GM23248 (cell line): ENCODE results near the gene RNF213. TPM values are rescaled to one million over a fixed set of nuclear protein-coding genes. Genes with fewer than 3 reads are reported as not detected.

ENCODE experiments used
- DNase-seq: peaks from one replicate; pipeline ENCODE4 v3.0.0-alpha.2; 2015
- H2AFZ ChIP-seq: fragments of 200-600 bp; sonication (generic); 2 replicates; pipeline ENCODE4 v1.6.1; 2016; ENCODE audit warnings: antibody characterized with exemption
- H3F3A ChIP-seq: fragments of 200-600 bp; sonication (generic); 2 replicates; pipeline ENCODE4 v1.6.1; 2016; ENCODE audit warnings: mild to moderate bottlenecking, antibody characterized with exemption, mixed run types; ENCODE audit not compliant: insufficient read depth
- H3K27ac ChIP-seq: fragments of 200-600 bp; sonication (generic); 2 replicates; pipeline ENCODE4 v1.5.1; 2016; ENCODE audit warnings: mild to moderate bottlenecking
- H3K27me3 ChIP-seq: fragments of 200-600 bp; sonication (generic); replicated peaks from 2 replicates; pipeline ENCODE4 v1.6.1; 2016; ENCODE audit warnings: mild to moderate bottlenecking; ENCODE audit not compliant: insufficient read depth
- H3K36me3 ChIP-seq: fragments of 200-600 bp; sonication (generic); 2 replicates; pipeline ENCODE4 v1.6.1; 2016; ENCODE audit warnings: low read depth, mild to moderate bottlenecking
- H3K4me1 ChIP-seq: fragments of 200-600 bp; sonication (generic); 2 replicates; pipeline ENCODE4 v1.6.1; 2016; ENCODE audit warnings: mild to moderate bottlenecking; ENCODE audit not compliant: insufficient read depth
- H3K4me2 ChIP-seq: fragments of 200-600 bp; sonication (generic); one replicate; pipeline ENCODE4 v1.6.1; 2016; ENCODE audit warnings: mild to moderate bottlenecking; ENCODE audit not compliant: unreplicated experiment
- H3K4me3 ChIP-seq: fragments of 200-600 bp; sonication (generic); 2 replicates; pipeline ENCODE4 v1.5.1; 2016; ENCODE audit warnings: mild to moderate bottlenecking
- H3K79me2 ChIP-seq: fragments of 200-600 bp; sonication (generic); 2 replicates; pipeline ENCODE4 v1.6.1; 2016; ENCODE audit warnings: mild to moderate bottlenecking; ENCODE audit not compliant: insufficient read depth
- H3K9ac ChIP-seq: fragments of 200-600 bp; sonication (generic); 2 replicates; pipeline ENCODE4 v1.6.1; 2016; ENCODE audit warnings: mild to moderate bottlenecking
- H3K9me2 ChIP-seq: fragments of 200-600 bp; sonication (generic); 2 replicates; pipeline ENCODE4 v1.6.1; 2016; ENCODE audit warnings: mixed run types, mild to moderate bottlenecking, moderate library complexity; ENCODE audit not compliant: insufficient read depth
- H3K9me3 ChIP-seq: fragments of 200-600 bp; sonication (generic); one replicate; pipeline ENCODE4 v1.6.1; 2017; ENCODE audit warnings: low read depth
- H4K20me1 ChIP-seq: fragments of 200-600 bp; sonication (generic); 2 replicates; pipeline ENCODE4 v1.6.0; 2016; ENCODE audit not compliant: insufficient read depth
- EZH2 ChIP-seq: fragments of 200-600 bp; sonication (generic); IDR thresholded peaks from 2 replicates; pipeline ENCODE4 v1.6.1; 2018; ENCODE audit warnings: antibody characterized with exemption, mild to moderate bottlenecking; ENCODE audit not compliant: insufficient read depth, poor library complexity, severe bottlenecking
- EZH2phosphoT487 ChIP-seq: fragments of 200-600 bp; sonication (generic); IDR thresholded peaks from 2 replicates; pipeline ENCODE4 v1.6.1; 2018; ENCODE audit warnings: antibody characterized with exemption, moderate library complexity, mild to moderate bottlenecking, low read depth; ENCODE audit not compliant: insufficient read depth
- WGBS, 2 experiments: methylation state at CpG; one replicate each; pipeline ENCODE4 v1.1.6; 2015 to 2017; ENCODE audit warnings: low lambda C conversion rate in 2 of 2, low coverage in 1 of 2; ENCODE audit errors: missing lambda C conversion rate in 2 of 2; 5-methylcytosine and 5-hydroxymethylcytosine counted together
- in situ Hi-C: fragments of 300-500 bp; cut with MboI; formaldehyde crosslinking; loops from 2 replicates; pipeline ENCODE4 v1.15.0; 2020
- polyA plus RNA-seq: library from polyadenylated mRNA; unstranded; fragments of >200 nt; fragmentation: Nextera tagmentation; extraction: Ambion mirVana; gene quantifications from 2 replicates; pipeline ENCODE4 v1.2.1, GENCODE V29; 2016
- total RNA-seq: library from RNA; depleted of rRNA; stranded (reverse); fragments of >200 nt; shearing (Covaris generic); gene quantifications from 2 replicates; pipeline ENCODE4 v1.2.3, GENCODE V29; 2014

RNF213 gene
- total and polyA plus RNA-seq, 2 experiments from 2014 or later = 18.8 to 45.0 TPM

DNA sequence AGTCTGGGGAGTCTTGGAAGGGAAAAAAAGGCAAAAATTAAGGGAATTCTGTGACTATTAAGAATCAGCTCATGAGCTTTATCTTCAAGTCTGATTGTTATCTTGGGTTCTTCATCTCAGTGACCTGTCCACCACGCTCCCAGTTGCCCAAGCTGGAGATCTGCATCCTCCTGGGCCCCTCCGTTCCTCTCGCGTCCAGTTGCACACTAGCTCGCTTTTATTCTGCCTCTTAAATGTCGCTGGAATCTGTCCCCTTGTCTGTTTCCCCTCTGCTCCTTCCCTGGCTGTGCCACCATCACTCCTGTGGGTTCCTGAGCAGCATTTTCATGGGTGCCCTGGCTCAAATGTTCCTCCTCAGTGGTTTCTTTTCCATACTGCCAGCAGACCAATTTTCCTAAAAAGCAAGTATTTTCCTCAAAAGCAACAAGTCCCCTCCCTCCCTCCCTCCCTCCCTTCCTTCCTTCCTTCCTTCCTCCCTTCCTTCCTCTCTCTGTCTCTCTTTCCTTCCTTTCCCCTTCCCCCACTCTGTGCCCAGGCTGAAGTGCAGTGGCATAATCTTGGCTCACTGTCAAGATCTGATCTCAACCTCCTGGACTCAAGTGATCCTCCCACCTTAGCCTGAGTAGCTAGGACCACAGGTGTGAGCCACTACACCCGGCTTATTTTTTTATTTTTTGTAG, 155.7 kb downstream of the RNF213 start:
- WGBS, 2 experiments = 83 to 85% methylated on average over 7 of the region's 7 CpGs
- Histone ChIP-seq H3K4me2 (peak overlapping the region; percentile 90), H3K4me3 (peak overlapping the region; percentile 95), H4K20me1 (peaks cover 7% of the 10 kb centered on the region; the same call in 1 of the 2 replicates), H3K27ac (no peak overlapping the region), H3K9me3 (no peaks in the 10 kb centered on the region), H2AFZ (no peak overlapping the region), H3K36me3 (no peaks in the 10 kb centered on the region; the same call in 1 of the 2 replicates), H3F3A (no peaks in the 10 kb centered on the region), H3K9me2 (no peaks in the 10 kb centered on the region), H3K4me1 (peaks cover 8% of the 10 kb centered on the region; the same call in 1 of the 2 replicates), H3K27me3 (no peaks in the 10 kb centered on the region), H3K79me2 (peaks cover 32% of the 10 kb centered on the region), H3K9ac (peak overlapping the region; percentile 90)
- DNase-seq = no peak
- TF ChIP-seq EZH2phosphoT487 (no peak), EZH2 (no peak)
- in situ Hi-C loops = no loop called here

DNA sequence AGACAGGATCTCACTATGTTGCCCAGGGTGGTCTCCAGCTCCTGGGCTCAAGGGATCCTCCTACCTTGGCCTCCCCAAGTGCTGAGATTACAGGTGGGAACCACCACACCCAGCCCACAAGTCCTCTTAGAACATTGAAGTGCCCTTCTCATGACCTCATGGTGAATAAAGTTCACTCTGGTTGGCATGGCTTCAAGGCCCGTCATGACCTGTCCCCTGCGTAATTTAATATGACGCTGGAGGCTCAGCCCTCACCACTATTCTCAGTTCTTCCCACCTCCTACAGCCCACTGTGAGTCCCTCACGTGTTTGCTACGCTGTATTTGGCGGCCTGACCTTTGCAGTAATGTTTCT, 156.3 kb downstream of the RNF213 start:
- Histone ChIP-seq H3K79me2 (peaks cover 32% of the 10 kb centered on the region), H4K20me1 (peaks cover 7% of the 10 kb centered on the region; the same call in 1 of the 2 replicates), H3K4me2 (no peak overlapping the region), H3K27me3 (no peaks in the 10 kb centered on the region), H3K27ac (no peak overlapping the region), H2AFZ (no peak overlapping the region), H3K9ac (no peak overlapping the region), H3K9me3 (no peaks in the 10 kb centered on the region), H3K4me3 (no peak overlapping the region), H3K4me1 (peaks cover 8% of the 10 kb centered on the region; the same call in 1 of the 2 replicates), H3K36me3 (no peaks in the 10 kb centered on the region; the same call in 1 of the 2 replicates), H3K9me2 (no peaks in the 10 kb centered on the region), H3F3A (no peaks in the 10 kb centered on the region)
- TF ChIP-seq EZH2 (no peak), EZH2phosphoT487 (no peak)
- in situ Hi-C loops = no loop called here
- DNase-seq = no peak
- 86 to 87% methylated on average over 6 of the region's 6 CpGs for WGBS, 2 experiments

GRCh38 chr17:80418589-80418988, 157.9 kb downstream of the RNF213 start:
- peaks cover 7% of the 10 kb centered on the region; the same call in 1 of the 2 replicates for H4K20me1 ChIP-seq
- H3K9ac ChIP-seq = no peak overlapping the region
- 96 to 97% methylated on average over 11 of the region's 11 CpGs for WGBS, 2 experiments
- no peaks in the 10 kb centered on the region for H3K9me3 ChIP-seq
- no peak for DNase-seq
- no peak overlapping the region for H2AFZ ChIP-seq
- H3F3A ChIP-seq = no peaks in the 10 kb centered on the region
- H3K27ac ChIP-seq = no peak overlapping the region
- H3K4me2 ChIP-seq = no peak overlapping the region
- H3K27me3 ChIP-seq = no peaks in the 10 kb centered on the region
- TF ChIP-seq EZH2phosphoT487 = no peak
- no peak for TF ChIP-seq EZH2
- peaks cover 8% of the 10 kb centered on the region; the same call in 1 of the 2 replicates for H3K4me1 ChIP-seq
- in situ Hi-C loops = no loop called here
- no peaks in the 10 kb centered on the region for H3K9me2 ChIP-seq
- H3K4me3 ChIP-seq = no peak overlapping the region
- H3K36me3 ChIP-seq = no peaks in the 10 kb centered on the region; the same call in 1 of the 2 replicates
- peaks cover 32% of the 10 kb centered on the region for H3K79me2 ChIP-seq

DNA sequence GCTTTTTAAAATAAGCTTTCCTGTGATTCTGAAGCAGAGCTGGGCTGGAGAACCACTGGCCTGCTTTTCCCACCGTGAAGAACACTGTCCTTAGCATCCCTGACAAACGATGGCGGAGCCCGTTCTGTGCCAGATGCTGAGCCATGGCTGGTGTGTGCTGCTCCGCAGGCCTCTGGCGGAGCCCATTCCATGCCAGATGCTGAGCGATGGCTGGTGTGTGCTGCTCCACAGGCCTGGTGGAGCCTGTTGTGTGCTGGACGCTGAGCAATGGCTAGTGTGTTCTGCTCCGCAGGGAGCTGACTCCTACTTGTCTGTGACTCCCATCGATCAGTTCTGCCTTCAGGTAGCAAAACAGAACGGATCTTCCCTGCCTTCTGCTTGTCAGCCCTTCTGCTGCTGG, 158.6 kb downstream of the RNF213 start:
- Histone ChIP-seq H2AFZ (no peak overlapping the region), H3K36me3 (no peaks in the 10 kb centered on the region; the same call in 1 of the 2 replicates), H3K9me3 (no peaks in the 10 kb centered on the region), H3K9me2 (no peaks in the 10 kb centered on the region), H3K27ac (no peak overlapping the region), H3K4me1 (peaks cover 8% of the 10 kb centered on the region; the same call in 1 of the 2 replicates), H3K4me2 (no peak overlapping the region), H3K4me3 (no peak overlapping the region), H4K20me1 (peaks cover 7% of the 10 kb centered on the region; the same call in 1 of the 2 replicates), H3K79me2 (peaks cover 32% of the 10 kb centered on the region), H3K9ac (no peak overlapping the region), H3F3A (no peaks in the 10 kb centered on the region), H3K27me3 (no peaks in the 10 kb centered on the region)
- DNase-seq = no peak
- TF ChIP-seq EZH2phosphoT487 = no peak
- TF ChIP-seq EZH2 = no peak
- WGBS, 2 experiments = 66% methylated on average over 11 of the region's 11 CpGs
- in situ Hi-C loops = no loop called here
